GM12878 (cell line): ENCODE results near the gene GPR26. TPM values are rescaled to one million over a fixed set of nuclear protein-coding genes. Genes with fewer than 3 reads are reported as not detected.

Source experiments
- ATAC-seq: fragments of 200-7000 bp; cut with Tn5 transposase; 3 replicates; pipeline ENCODE4 v1.9.1; 2020; ENCODE audit warnings: mild to moderate bottlenecking, moderate library complexity
- BruUV-seq: library from RNA; stranded (reverse); fragments of 400-500 nt; replicated peaks from 2 replicates; lab custom pipeline; 2021; lab: Mats Ljungman, UMichigan
- CTCF ChIA-PET: fragments of 300-600 bp; sonication (Branson Sonifier 250); formaldehyde crosslinking; extraction: SDS; loops from one replicate; lab custom pipeline; 2021; ENCODE audit warnings: inconsistent platforms; lab: Yijun Ruan, JAX
- POLR2A ChIA-PET: fragments of 350-600 bp; formaldehyde crosslinking; extraction: SDS; loops from one replicate; lab custom pipeline; 2021; ENCODE audit warnings: inconsistent platforms; lab: Charles Lee
- RAD21 ChIA-PET: fragments of 300-600 bp; sonication (Branson Sonifier 250); formaldehyde crosslinking; loops from one replicate; lab custom pipeline; 2023; ENCODE audit warnings: antibody characterized with exemption; ENCODE audit not compliant: unreplicated experiment; lab: Charles Lee
- SMC1A ChIA-PET: fragments of 300-600 bp; sonication (Branson Sonifier 250); formaldehyde crosslinking; loops from one replicate; lab custom pipeline; 2023; ENCODE audit not compliant: unreplicated experiment, uncharacterized antibody; lab: Charles Lee
- DNase-seq: peaks from one replicate; pipeline ENCODE4 v3.0.0-alpha.2; 2011; ENCODE audit warnings: low read depth, low spot score
- FAIRE-seq: peaks from 3 replicates; lab custom pipeline; 2011; peaks lifted over from hg19 to GRCh38; lab: Jason Lieb, UNC
- H2AFZ ChIP-seq: 2 replicates; pipeline ENCODE4 v1.6.0; 2011; ENCODE audit warnings: low read depth, low read length, control low read depth; ENCODE audit not compliant: control insufficient read depth
- H3K27ac ChIP-seq: 2 replicates; pipeline ENCODE4 v1.5.1; 2011; ENCODE audit warnings: control low read depth; ENCODE audit not compliant: control insufficient read depth, insufficient read depth
- H3K27me3 ChIP-seq, 2 experiments: replicated peaks in 1 of 2; 2 replicates each; pipeline versions ENCODE4 v1.6.0 to v1.6.1; 2011; ENCODE audit warnings: low read length in 1 of 2; ENCODE audit not compliant: control insufficient read depth in 2 of 2, insufficient read depth in 2 of 2
- H3K36me3 ChIP-seq, 2 experiments: 2 replicates each; pipeline ENCODE4 v1.5.1; 2011; ENCODE audit warnings: low read length in 1 of 2; ENCODE audit not compliant: control insufficient read depth in 2 of 2, insufficient read depth in 2 of 2
- H3K4me1 ChIP-seq: 2 replicates; pipeline ENCODE4 v1.6.1; 2011; ENCODE audit warnings: mild to moderate bottlenecking, low read length, moderate library complexity, mixed read lengths; ENCODE audit not compliant: control insufficient read depth, insufficient read depth
- H3K4me2 ChIP-seq: 2 replicates; pipeline ENCODE4 v1.6.0; 2011; ENCODE audit warnings: control low read depth; ENCODE audit not compliant: control insufficient read depth, insufficient read depth
- H3K4me3 ChIP-seq: fragments of 200-600 bp; sonication (generic); 2 replicates; pipeline ENCODE4 v1.5.1; 2016
- H3K79me2 ChIP-seq: 2 replicates; pipeline ENCODE4 v1.6.0; 2011; ENCODE audit warnings: low read length; ENCODE audit not compliant: control insufficient read depth, insufficient read depth
- H3K9ac ChIP-seq: 2 replicates; pipeline ENCODE4 v1.8.0; 2011; ENCODE audit warnings: low read length, control low read depth, mixed read lengths; ENCODE audit not compliant: control insufficient read depth, insufficient read depth
- H3K9me3 ChIP-seq: replicated peaks from 3 replicates; pipeline ENCODE4 v1.5.1; 2011; ENCODE audit warnings: mild to moderate bottlenecking, low read length; ENCODE audit not compliant: control insufficient read depth, insufficient read depth
- H4K20me1 ChIP-seq: 2 replicates; pipeline ENCODE4 v1.6.0; 2011; ENCODE audit not compliant: control insufficient read depth, insufficient read depth
- CREB1 ChIP-seq: IDR thresholded peaks from 2 replicates; pipeline ENCODE4 v1.6.1; 2012; ENCODE audit warnings: low read depth, mild to moderate bottlenecking, inconsistent platforms
- GABPA ChIP-seq: IDR thresholded peaks from 2 replicates; pipeline ENCODE4 v1.6.1; 2014; ENCODE audit warnings: antibody characterized with exemption, low read depth, mild to moderate bottlenecking, inconsistent platforms
- GATAD2B ChIP-seq: fragments of 450-650 bp; conservative IDR thresholded peaks from 2 replicates; pipeline ENCODE4 v1.6.1; 2017; ENCODE audit warnings: low read depth, mild to moderate bottlenecking, moderate library complexity
- HCFC1 ChIP-seq: fragments of 150-350 bp; IDR thresholded peaks from 2 replicates; pipeline ENCODE4 v1.6.1; 2014; ENCODE audit warnings: low read length
- MTA3 ChIP-seq: IDR thresholded peaks from 2 replicates; pipeline ENCODE4 v1.6.1; 2012; ENCODE audit warnings: low read length, inconsistent platforms, borderline replicate concordance
- MXI1 ChIP-seq: fragments of 150-350 bp; IDR thresholded peaks from 2 replicates; pipeline ENCODE4 v1.6.1; 2011; ENCODE audit warnings: low read depth, mild to moderate bottlenecking, inconsistent platforms, low read length, improper control_type of control experiment
- NR2C1 ChIP-seq: fragments of 450-650 bp; IDR thresholded peaks from 2 replicates; pipeline ENCODE4 v1.6.1; 2017; ENCODE audit warnings: antibody characterized with exemption, mild to moderate bottlenecking, moderate library complexity
- PAX5 ChIP-seq: IDR thresholded peaks from 2 replicates; pipeline ENCODE4 v1.6.1; 2011; ENCODE audit warnings: low read depth, low read length, borderline replicate concordance
- POLR2AphosphoS5 ChIP-seq: IDR thresholded peaks from 2 replicates; pipeline ENCODE4 v1.6.1; 2011; ENCODE audit warnings: mild to moderate bottlenecking, low read length, inconsistent platforms
- RUNX3 ChIP-seq: IDR thresholded peaks from 2 replicates; pipeline ENCODE4 v1.6.1; 2012; ENCODE audit warnings: low read length, inconsistent platforms
- SIN3A ChIP-seq: IDR thresholded peaks from 2 replicates; pipeline ENCODE4 v1.6.1; 2012; ENCODE audit warnings: low read depth, low read length, improper control_type of control experiment
- TCF3 ChIP-seq: IDR thresholded peaks from 2 replicates; pipeline ENCODE4 v1.6.1; 2012; ENCODE audit warnings: low read depth, mild to moderate bottlenecking, low read length, borderline replicate concordance; ENCODE audit not compliant: insufficient read depth
- WRNIP1 ChIP-seq: IDR thresholded peaks from 2 replicates; pipeline ENCODE4 v1.6.1; 2011; ENCODE audit warnings: low read depth, low read length, improper control_type of control experiment, borderline replicate concordance
- ZNF274 ChIP-seq: IDR thresholded peaks from one replicate; pipeline ENCODE4 v1.8.0; 2011; ENCODE audit not compliant: insufficient read length, insufficient read depth
- WGBS: methylation state at CpG from one replicate; pipeline ENCODE4 v1.1.6; 2016; ENCODE audit warnings: low lambda C conversion rate; ENCODE audit not compliant: insufficient replicate concordance, insufficient coverage; ENCODE audit errors: missing lambda C conversion rate; 5-methylcytosine and 5-hydroxymethylcytosine counted together
- in situ Hi-C: fragments of 300-500 bp; cut with MboI; formaldehyde crosslinking; loops from 9 replicates; pipeline ENCODE4 v1.14.3; 2018; ENCODE audit warnings: mixed read lengths
- intact Hi-C: fragments of 100-400 bp; cut with micrococcal nuclease; formaldehyde crosslinking; loops from one replicate; pipeline ENCODE4 v1.14.2; 2022; ENCODE audit not compliant: unreplicated experiment
- polyA plus RNA-seq, 11 experiments: library from polyadenylated mRNA; depleted of rRNA in 4 of 11; unstranded in 6 of 11; stranded (reverse) in 5 of 11; fragments of >200 nt; fragmentation: Nextera tagmentation in 4 of 11; fragmentation: Illumina TruSeq in 1 of 11; extraction: Ambion mirVana in 4 of 11; extraction: Trizol in 1 of 11; gene quantifications; 1 replicate in 1 of 11; 2 replicates in 10 of 11; pipeline versions ENCODE4 v1.2.1 to v1.2.3, GENCODE V29; 2011 to 2016; ENCODE audit warnings: inconsistent platforms in 2 of 11, missing spikeins in 2 of 11, low read depth in 1 of 11
- total RNA-seq, 4 experiments: library from RNA; depleted of rRNA in 3 of 4; stranded (reverse); fragments of >200 nt in 3 of 4; fragmentation: Illumina TruSeq in 1 of 4; extraction: Trizol in 1 of 4; gene quantifications; 2 replicates each; pipeline versions ENCODE4 v1.2.1 to v1.2.3, GENCODE V29; 2013 to 2021
- TF ChIP-seq, protein P1 (sequence below): IDR thresholded peaks from 2 replicates; pipeline ENCODE4 v1.6.1; 2011; ENCODE audit warnings: low read depth, mild to moderate bottlenecking, low read length, moderate library complexity, borderline replicate concordance; ENCODE audit errors: extremely low read depth
- TF ChIP-seq, protein P2 (sequence below): fragments of 450-650 bp; IDR thresholded peaks from 2 replicates; pipeline ENCODE4 v1.6.1; 2017; ENCODE audit warnings: mild to moderate bottlenecking
- TF ChIP-seq, protein P3 (sequence below): fragments of 150-350 bp; IDR thresholded peaks from 2 replicates; pipeline ENCODE4 v1.6.1; 2016; ENCODE audit warnings: low read depth, low read length
- TF ChIP-seq, protein P4 (sequence below): fragments of 450-650 bp; IDR thresholded peaks from 2 replicates; pipeline ENCODE4 v1.6.1; 2017; ENCODE audit warnings: low read depth, mild to moderate bottlenecking, moderate library complexity

Gene GPR26
- total and polyA plus RNA-seq, 10 of the 15 experiments (the other 5 are each of a cell fraction or from before 2014, with no cell fraction given) = 0.01 to 0.03 TPM; not detected in 8

GRCh38 chr10:123642293-123642692 is 23.9 kb upstream of the GPR26 start:
- Histone ChIP-seq H3K4me2 (no peak overlapping the region), H3K36me3 (no peaks in the 10 kb centered on the region), H3K9me3 (no peaks in the 10 kb centered on the region), H3K27ac (no peak overlapping the region), H4K20me1 (no peaks in the 10 kb centered on the region), H3K27me3 (peaks cover 2 to 7% of the 10 kb centered on the region in 2 experiments; a peak in 2 of 4 replicates), H3K4me3 (no peak overlapping the region), H3K4me1 (no peaks in the 10 kb centered on the region), H3K9ac (no peak overlapping the region), H3K79me2 (no peaks in the 10 kb centered on the region), H2AFZ (no peak overlapping the region)
- ChIA-PET CTCF (no interaction called here), SMC1A (no interaction called here), RAD21 (no interaction called here), POLR2A (no interaction called here)
- intact Hi-C loops (no loop called here), in situ Hi-C loops (no loop called here)
- no peak for ATAC-seq
- no peak for DNase-seq
- no peak for FAIRE-seq
- WGBS = 69% methylated on average over 4 of the region's 4 CpGs
- no TSS peak for BruUV-seq
- TF ChIP-seq SIN3A = no peak
- no peak for TF ChIP-seq GABPA
- TF ChIP-seq MTA3 = no peak
- no peak for TF ChIP-seq ZNF274
- no peak for TF ChIP-seq WRNIP1
- TF ChIP-seq, protein P1, sequence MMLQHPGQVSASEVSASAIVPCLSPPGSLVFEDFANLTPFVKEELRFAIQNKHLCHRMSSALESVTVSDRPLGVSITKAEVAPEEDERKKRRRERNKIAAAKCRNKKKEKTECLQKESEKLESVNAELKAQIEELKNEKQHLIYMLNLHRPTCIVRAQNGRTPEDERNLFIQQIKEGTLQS = no peak
- no peak for TF ChIP-seq GATAD2B
- no peak for TF ChIP-seq HCFC1
- TF ChIP-seq CREB1 = no peak
- TF ChIP-seq TCF3 = no peak
- TF ChIP-seq RUNX3 = no peak
- TF ChIP-seq PAX5 = no peak
- TF ChIP-seq NR2C1 = no peak
- TF ChIP-seq, protein P2, sequence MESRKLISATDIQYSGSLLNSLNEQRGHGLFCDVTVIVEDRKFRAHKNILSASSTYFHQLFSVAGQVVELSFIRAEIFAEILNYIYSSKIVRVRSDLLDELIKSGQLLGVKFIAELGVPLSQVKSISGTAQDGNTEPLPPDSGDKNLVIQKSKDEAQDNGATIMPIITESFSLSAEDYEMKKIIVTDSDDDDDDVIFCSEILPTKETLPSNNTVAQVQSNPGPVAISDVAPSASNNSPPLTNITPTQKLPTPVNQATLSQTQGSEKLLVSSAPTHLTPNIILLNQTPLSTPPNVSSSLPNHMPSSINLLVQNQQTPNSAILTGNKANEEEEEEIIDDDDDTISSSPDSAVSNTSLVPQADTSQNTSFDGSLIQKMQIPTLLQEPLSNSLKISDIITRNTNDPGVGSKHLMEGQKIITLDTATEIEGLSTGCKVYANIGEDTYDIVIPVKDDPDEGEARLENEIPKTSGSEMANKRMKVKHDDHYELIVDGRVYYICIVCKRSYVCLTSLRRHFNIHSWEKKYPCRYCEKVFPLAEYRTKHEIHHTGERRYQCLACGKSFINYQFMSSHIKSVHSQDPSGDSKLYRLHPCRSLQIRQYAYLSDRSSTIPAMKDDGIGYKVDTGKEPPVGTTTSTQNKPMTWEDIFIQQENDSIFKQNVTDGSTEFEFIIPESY = no peak
- TF ChIP-seq, protein P3, sequence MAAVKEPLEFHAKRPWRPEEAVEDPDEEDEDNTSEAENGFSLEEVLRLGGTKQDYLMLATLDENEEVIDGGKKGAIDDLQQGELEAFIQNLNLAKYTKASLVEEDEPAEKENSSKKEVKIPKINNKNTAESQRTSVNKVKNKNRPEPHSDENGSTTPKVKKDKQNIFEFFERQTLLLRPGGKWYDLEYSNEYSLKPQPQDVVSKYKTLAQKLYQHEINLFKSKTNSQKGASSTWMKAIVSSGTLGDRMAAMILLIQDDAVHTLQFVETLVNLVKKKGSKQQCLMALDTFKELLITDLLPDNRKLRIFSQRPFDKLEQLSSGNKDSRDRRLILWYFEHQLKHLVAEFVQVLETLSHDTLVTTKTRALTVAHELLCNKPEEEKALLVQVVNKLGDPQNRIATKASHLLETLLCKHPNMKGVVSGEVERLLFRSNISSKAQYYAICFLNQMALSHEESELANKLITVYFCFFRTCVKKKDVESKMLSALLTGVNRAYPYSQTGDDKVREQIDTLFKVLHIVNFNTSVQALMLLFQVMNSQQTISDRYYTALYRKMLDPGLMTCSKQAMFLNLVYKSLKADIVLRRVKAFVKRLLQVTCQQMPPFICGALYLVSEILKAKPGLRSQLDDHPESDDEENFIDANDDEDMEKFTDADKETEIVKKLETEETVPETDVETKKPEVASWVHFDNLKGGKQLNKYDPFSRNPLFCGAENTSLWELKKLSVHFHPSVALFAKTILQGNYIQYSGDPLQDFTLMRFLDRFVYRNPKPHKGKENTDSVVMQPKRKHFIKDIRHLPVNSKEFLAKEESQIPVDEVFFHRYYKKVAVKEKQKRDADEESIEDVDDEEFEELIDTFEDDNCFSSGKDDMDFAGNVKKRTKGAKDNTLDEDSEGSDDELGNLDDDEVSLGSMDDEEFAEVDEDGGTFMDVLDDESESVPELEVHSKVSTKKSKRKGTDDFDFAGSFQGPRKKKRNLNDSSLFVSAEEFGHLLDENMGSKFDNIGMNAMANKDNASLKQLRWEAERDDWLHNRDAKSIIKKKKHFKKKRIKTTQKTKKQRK = no peak
- TF ChIP-seq, protein P4, sequence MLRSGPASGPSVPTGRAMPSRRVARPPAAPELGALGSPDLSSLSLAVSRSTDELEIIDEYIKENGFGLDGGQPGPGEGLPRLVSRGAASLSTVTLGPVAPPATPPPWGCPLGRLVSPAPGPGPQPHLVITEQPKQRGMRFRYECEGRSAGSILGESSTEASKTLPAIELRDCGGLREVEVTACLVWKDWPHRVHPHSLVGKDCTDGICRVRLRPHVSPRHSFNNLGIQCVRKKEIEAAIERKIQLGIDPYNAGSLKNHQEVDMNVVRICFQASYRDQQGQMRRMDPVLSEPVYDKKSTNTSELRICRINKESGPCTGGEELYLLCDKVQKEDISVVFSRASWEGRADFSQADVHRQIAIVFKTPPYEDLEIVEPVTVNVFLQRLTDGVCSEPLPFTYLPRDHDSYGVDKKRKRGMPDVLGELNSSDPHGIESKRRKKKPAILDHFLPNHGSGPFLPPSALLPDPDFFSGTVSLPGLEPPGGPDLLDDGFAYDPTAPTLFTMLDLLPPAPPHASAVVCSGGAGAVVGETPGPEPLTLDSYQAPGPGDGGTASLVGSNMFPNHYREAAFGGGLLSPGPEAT = no peak
- no peak for TF ChIP-seq POLR2AphosphoS5
- no peak for TF ChIP-seq MXI1
